H1 (cell line): ENCODE results near the gene DPP8. TPM values are rescaled to one million over a fixed set of nuclear protein-coding genes. Genes with fewer than 3 reads are reported as not detected.

Experiments
- SIN3A ChIP-seq, 2 experiments: IDR thresholded peaks in 1 of 2; conservative IDR thresholded peaks in 1 of 2; 2 replicates each; pipeline ENCODE4 v1.6.1; 2011 to 2012; ENCODE audit warnings: low read length in 2 of 2, improper control_type of control experiment in 1 of 2, low read depth in 1 of 2, mild to moderate bottlenecking in 1 of 2
- polyA plus RNA-seq, 7 experiments: library from polyadenylated mRNA; depleted of rRNA in 3 of 7; stranded (reverse) in 5 of 7; unstranded in 2 of 7; fragments of >200 nt in 5 of 7; fragments of 200-250 nt in 2 of 7; gene quantifications; 1 replicate in 5 of 7; 2 replicates in 1 of 7; 4 replicates in 1 of 7; pipeline versions ENCODE4 v1.2.1 to v1.2.3, GENCODE V29; 2011 to 2013; ENCODE audit warnings: missing spikeins in 2 of 7, mixed read lengths in 2 of 7
- total RNA-seq: library from RNA; stranded (reverse); fragmentation: NEBNext Ultra II Directional; extraction: Animal tissue kit (Norgen Biotek cat#: 25700); gene quantifications from 2 replicates; pipeline ENCODE4 v1.2.1, GENCODE V29; 2021

Gene DPP8
- total and polyA plus RNA-seq, 2 of the 8 experiments (the other 6 are each of a cell fraction or from before 2014, with no cell fraction given): 9.9 to 26.0 TPM

DNA sequence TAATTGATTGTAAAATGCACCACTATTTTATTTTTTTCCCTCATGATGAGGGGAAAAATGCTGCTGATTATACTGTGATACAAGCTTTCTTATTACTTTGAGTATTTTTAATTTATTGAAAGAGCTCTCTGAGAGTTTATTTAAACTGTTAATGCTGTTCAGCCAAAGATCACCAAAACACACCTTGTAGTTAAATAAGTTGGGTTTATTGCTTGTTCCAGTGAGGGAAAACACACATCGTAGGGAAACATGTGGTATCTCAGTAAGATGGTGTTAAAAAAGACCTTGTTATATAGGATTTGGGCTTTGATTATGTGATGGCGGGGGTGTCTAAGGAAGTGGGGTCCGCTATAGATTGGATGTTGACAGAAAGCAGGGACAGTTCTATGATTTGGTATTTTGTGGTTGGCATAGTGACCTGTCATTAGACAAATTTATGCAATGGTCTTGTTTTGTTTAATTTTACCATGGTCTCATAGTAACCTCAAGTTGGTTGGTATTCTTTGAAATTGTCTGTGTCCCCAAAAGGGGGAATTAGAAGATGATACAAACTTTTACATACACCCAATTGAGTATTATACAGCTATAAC, 23.8 kb upstream of the DPP8 start (continued):
- TF ChIP-seq SIN3A (conservative IDR thresholded peaks at IDR 0.05 in 1 of 2, IDR thresholded peaks at IDR 0.05 in 1 of 2; ENCODE audit: low read depth in 1 of 2, low read length in 2 of 2): no peak
